GM19099 (cell line): Measurements from ENCODE around the gene NBAS.

Source experiments
- POLR2A ChIP-seq: IDR thresholded peaks from 3 replicates; pipeline ENCODE4 v1.6.1; 2011; ENCODE audit warnings: low read depth; ENCODE audit not compliant: insufficient read length; ENCODE audit errors: extremely low read depth

The NBAS gene

DNA sequence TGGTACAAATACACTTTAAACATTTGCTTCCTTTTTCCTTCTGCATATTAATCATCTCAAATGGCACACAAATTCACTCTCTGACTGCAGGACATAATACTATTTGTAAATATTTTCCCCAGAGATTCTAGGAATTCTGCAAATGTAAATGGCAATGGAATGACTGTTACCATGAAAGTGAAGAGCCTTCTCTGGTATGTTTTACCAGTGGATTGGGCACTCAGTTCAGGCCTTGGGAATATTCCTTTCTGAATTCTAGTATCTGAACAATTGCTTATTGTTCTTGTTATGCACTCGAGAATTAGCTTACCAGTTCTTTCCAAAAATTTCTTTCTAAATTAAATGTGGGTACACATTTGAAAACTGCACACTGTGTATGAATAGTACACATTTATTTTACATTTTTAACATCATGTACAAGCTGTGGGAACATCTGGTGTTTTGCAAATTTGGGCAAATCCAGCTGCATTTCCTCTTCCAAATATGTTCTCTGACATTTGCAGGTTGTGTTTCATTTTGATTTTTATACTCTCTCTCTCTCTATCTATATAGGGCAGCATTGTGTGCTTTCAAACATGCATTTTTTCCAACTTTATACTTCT is 289.1 kb downstream of the NBAS start:
- TF ChIP-seq POLR2A = no peak

DNA sequence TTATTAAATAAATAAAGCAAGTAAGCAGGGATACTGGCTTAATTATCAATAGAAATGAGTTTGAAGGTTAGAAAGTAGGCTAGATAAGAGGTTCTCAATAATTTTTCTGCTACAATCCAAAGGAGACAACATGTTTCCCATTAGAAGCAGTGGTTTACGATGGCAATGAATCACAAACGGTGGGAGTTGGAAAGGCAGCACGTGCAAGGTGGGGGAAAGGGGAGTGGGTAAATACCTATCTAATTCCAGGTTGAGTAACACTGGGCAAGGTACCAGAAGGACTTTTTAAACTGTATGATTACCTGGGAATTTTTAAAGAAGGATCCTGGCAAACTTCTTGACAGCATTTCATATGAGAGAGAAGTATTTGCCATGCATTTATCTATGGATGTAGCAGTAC is 289.9 kb downstream of the NBAS start:
- no peak for TF ChIP-seq POLR2A

DNA sequence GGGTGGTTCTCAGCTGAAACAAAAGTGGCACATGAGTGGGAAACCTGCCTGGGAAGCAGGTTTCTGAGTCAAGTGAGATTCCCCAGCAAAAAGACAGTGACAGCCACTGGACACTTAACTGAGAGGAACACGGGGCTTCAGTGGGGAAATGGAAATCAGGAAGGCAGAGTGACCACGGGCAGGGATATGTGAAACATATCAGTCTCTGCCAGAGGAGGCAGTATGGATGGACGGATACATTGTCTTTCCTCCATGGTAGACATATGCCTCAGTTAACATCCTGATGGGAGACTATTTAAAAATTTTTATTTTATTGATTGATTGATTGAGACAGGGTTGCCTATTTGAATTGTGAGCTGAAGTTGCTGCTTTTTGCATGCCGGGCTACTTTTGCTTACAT is 292.1 kb downstream of the NBAS start:
- no peak for TF ChIP-seq POLR2A

DNA sequence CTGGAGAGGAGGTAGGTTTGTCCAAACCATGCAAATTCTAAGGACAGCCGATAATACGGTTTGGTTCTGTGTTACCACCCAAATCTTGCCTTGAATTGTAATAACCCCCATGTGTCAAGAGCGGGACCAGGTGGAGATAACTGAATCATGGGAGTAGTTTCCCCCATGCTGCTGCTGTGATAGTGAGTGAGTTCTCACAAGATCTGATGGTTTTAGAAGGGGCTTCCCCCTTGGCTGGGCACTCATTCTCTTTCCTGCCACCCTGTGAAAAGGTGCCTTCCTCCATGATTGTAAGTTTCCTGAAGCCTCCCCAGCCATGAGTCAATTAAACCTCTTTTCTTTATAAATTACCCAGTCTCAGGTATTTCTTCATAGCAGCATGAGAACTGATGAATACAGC is 295.2 kb downstream of the NBAS start:
- TF ChIP-seq POLR2A = no peak

DNA sequence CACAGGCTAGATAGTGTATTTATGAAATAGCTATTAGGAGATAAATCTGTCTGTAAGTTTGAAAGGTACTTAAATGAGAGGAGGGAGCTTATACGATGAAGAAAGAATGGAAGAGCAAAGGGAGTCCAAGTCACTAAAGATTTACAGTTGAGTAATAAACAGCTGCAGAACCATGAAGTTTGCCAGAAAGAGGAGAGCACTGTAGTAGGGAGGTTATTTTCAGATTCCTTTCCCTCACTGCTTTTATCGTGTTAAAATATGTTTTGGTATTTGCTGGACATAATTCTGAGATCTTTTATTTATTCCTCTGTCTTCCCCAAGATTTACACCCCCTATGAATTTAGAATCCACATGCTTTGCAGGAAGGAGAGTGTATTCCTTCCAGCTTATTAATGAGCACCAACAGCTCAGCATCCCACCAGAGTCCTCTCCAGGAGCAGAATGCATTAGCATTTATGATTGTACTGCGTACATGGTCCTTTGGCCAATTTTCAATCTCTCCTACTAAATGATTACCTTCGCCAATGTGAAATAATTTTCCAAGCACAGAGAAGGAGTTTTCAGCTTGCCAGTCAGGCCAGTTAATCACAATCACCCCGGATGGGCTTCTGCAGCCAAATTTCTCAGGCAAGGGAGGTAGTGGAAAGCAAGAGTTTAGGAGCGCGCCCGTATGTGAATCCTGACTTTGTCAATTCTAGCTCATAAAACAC is 297.0 kb downstream of the NBAS start:
- no peak for TF ChIP-seq POLR2A

DNA sequence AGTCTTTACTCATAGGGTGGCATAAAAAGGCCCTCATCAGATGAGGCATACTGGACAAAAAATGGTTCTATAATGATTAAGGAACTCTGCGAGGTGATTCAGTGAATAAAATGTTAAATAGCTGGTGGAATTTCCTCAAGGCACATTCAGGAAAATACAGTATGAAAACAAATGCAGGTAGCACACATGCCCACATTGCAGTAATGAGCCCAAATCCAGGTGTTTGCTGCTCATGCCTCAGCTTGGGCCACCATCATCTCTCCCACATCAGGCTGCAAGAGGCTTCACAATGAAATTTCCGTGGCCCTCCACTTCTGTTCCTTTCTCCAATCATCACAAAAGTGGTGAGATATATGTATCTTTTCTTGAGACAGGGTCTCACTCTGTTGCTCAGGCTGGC is 298.3 kb downstream of the NBAS start:
- TF ChIP-seq POLR2A = no peak

DNA sequence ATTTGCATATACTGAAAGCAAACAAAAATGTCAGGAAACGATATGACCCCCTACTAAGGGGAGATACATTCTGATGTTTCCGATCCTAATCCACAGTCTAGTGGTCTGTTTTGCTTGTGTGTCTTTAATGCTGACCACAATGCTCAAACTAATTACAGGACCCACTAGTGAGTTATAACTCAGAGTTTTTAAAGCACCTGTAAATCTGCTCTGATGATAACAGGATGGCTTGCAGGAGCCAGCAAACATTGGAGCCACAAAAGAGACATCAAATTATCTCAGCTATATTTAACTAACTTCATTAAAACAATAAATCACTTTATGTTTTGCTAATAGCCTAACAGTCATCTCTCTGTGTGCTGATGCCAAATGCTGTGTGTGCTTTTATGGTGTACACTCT is 300.3 kb downstream of the NBAS start:
- no peak for TF ChIP-seq POLR2A

DNA sequence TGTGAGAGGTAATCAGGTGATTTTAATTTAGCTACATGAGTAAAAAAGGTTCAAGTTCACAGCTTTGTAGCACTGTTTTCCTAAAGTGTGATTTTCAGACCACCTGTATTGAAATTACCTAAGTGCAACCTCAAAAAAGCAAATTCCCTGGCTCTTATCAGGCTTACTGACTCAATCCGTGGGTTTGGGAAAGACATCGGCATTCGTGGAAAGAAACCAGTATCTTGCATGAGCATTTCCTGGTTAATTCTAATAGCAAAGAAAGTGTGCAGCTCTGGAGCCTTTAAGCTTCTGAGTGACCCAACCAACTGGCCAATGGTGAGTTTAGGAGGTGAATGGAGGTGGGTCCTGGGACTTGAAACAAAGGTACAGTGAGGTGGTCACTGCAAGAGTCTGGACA is 300.9 kb downstream of the NBAS start:
- no peak for TF ChIP-seq POLR2A

DNA sequence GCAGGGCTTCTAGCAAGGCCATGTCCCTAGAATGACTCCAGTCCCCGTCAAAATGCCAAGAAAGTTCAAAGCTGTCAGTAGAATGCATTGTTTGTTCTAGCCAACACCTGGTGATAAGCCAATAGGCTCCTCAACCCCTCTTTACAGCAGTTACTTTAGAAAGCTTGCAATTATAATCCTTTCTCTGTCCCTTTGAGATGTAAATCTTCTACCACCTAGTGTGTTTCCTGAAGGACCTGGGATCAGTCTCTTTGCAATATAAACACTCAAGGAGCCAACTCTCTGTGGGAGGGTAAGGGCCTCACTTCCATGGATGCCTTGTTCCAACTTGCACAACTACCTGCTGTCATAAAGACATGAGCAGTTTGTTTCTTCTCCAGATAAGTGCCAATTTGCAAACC is 301.8 kb downstream of the NBAS start:
- TF ChIP-seq POLR2A = no peak

DNA sequence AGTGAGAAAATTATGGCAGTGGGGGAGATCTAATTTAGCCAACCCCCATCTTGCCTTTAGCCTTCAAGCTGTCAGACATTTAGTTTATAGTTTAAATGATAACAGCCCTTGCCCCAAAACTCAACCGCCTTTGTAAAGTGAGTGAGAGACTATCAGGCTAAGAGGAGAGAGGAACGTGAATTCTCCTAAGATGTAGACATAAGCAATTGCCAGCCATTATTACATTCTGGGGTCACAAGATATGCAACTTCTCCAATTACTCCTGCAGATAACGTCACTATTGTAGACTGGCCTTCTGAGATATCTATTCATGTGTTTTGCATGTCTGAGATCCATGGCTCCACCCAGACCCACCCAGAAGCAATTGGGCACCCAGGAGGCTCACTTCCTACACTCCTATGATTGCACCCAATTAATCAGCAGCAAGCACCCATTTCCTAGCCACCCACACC is 307.3 kb downstream of the NBAS start:
- TF ChIP-seq POLR2A = no peak

DNA sequence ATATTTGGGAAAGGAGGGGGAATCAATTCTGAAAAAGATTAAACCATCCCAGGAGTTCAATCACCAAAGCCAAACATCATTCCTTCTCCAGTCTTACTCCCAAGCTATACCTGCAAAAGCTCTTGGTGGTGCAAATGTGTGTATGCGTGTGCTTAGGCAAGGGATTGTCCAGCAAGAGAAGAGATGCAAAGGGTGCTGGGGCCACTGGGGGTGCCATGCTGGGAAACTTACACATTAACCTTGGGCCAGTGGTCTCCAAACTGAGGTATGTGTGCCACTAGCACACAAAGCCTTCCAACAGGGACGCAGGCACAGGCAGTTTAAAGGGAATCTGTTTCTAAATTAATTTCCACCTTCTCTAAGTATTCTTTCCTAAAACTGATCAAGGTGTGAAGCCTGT is 307.9 kb downstream of the NBAS start:
- no peak for TF ChIP-seq POLR2A

DNA sequence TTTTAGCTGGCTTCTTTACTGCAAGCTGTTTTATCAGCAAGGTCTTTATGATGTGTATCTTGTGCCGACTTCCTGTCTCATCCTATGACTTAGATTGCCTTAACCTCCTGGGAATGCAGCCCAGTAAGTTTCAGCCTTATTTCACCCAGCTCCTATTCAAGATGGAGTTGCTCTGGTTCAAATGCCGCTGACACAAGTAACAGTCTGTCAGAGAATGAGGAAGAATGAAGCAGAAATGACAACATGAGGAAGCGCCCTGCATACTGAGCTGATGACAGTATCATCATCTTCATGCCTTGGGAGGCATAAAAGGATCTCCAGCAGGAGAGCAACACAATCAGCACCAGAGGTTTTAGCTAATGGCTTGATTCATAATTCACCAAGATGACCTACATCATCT is 309.4 kb downstream of the NBAS start:
- no peak for TF ChIP-seq POLR2A

DNA sequence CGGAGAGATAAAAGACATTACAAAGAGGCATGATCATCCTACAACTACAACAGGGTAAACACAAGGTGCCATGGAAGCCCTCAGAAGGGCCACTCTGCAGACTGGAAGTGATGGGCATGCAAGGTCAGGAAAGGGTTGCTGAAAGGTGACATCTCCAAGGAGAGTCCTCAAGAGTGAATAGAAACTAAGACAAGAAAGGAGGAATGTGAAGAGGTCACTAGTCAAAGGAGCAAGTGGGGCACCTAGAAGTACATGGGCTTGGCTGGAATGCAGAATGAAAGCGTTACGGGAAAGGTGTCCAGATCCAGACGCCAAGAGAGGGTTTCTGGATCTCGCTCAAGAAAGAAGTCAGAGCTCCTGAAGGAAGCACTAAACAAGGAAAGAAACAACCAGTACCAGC is 314.3 kb downstream of the NBAS start:
- TF ChIP-seq POLR2A = no peak

DNA sequence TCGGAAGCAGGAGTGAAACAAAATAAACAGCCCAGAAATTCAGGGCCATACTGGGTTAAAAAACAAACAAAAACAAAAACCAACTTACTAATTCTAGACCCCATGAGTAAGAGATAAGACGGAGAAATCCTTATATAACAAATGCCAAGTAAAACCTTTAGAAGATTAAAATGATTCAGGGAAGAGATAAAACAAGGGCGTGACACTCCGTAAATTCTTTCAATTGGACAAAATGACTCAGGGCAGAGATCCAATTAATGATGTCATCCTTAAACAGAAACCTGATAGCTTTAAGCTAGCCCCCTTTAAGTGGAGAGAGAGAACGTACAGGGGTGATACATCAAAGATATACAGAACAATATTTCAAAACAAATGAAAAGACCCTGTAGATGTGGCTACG is 317.4 kb downstream of the NBAS start:
- no peak for TF ChIP-seq POLR2A

DNA sequence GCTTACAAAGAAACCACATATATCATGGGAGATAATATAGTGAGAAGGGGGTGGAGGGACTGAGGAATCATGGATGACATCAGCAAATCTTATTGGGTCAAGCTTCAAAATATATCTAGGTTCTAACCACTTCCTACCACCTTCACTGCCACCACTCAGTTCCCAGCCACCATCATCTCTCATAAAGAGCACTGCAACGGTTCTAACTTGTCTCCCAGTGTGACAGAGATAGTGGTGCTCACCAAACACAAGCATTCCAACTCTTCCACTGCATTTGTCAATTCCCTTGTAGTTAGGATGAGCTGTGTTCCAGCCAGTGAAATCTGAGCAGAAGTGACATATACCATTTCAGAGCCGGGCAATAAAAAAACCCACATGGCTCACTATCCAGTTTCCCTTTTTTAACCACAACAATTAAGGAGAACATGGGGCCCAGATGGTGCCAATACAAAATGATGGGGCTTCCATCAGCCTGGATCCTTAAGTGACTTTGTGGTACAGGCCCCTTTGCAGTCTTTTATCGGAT is 318.1 kb downstream of the NBAS start:
- TF ChIP-seq POLR2A = no peak

DNA sequence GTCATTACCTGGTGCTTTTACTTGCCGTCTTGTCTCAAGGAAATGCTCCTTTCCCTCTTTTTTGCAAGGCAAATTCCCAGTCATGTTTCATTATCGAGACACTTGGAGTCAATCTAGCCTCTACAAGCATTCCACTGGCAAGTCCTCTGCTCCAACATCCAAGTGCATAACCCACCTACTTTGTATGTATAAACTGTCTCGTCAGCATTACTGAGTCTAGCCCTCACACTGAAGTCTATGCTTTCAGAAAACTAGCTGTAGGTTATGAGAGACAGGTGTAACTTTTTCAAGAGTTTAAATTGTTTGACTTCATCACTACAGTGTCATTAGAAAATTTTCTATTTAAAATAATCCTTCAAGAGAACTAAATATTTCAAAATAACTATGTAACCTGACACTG is 319.2 kb downstream of the NBAS start:
- TF ChIP-seq POLR2A = no peak
